ENCODE results near the gene ITPKB.
"Not testable (repeated sequence)": the region's sequence is repeated elsewhere in the genome, so short reads cannot be mapped to it uniquely, and the experiment has no call there.

Gene ITPKB

DNA sequence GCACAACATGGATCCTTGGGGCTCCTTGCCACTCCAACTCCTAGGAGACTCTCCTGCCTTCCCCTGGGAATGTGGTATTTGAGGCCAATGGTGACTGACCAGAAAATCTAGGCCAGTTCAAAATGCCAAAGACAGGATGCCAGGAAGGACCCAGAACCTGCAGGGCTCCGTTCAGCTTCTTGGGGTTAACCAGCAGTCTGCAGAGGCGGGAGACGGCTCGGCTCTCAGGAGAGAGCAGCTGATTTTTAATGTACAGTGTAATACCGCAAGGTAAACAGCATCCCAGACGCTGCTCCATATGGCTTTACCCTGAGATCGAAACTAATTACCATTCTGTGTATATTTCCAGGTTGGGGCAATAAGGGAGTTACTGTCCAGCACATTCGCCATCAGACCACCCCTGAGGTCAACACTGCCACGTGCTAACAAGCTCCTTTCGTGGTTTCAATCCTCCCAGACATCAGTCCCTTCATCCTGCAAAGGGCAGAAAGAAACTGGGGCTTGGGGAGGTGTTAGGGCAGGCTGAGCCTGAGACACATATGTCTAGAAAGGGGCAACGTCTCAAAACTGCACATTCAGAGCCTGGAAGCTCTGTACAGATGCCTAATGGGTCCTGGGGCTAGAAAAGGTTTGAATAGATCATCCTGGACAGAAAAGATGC is 16.7 kb downstream of the ITPKB start:
- Histone ChIP-seq H3K36me3 (replicated peaks in 1 of 2; ENCODE audit: control insufficient read depth in 2 of 2, insufficient read depth in 2 of 2, low read length in 2 of 2) (no peaks in the 10 kb centered on the region), H3K4me1 (ENCODE audit: control insufficient read depth in 2 of 2, insufficient read depth in 1 of 2, low read depth in 1 of 2, low read length in 2 of 2) (peaks cover 35 to 39% of the 10 kb centered on the region in 2 donors), H3K18ac (ENCODE audit: low read length) (no peak overlapping the region), H4K91ac (ENCODE audit: low read depth, low read length, poor library complexity) (no peak overlapping the region), H3K27me3 (ENCODE audit: control insufficient read depth in 3 of 3, insufficient read depth in 3 of 3, low read depth in 1 of 3, low read length in 3 of 3) (no peaks in the 10 kb centered on the region), H2BK5ac (ENCODE audit: low read length) (peak overlapping the region; percentile 4), H3K4ac (ENCODE audit: low read length) (no peak overlapping the region), H4K8ac (ENCODE audit: low read depth, low read length) (no peak overlapping the region), H2AFZ (ENCODE audit: low read length) (no peak overlapping the region), H2AK5ac (ENCODE audit: low read depth, low read length) (peak overlapping the region; percentile 1), H3K4me2 (ENCODE audit: insufficient read depth, low read length, poor library complexity, severe bottlenecking) (no peak overlapping the region), H2BK15ac (ENCODE audit: low read length) (no peak overlapping the region), H3K9ac (ENCODE audit: low read depth, low read length, poor library complexity) (no peak overlapping the region), H3K27ac (replicated peaks; ENCODE audit: low read length) (no peak overlapping the region), H3K79me1 (ENCODE audit: low read depth, low read length) (no peaks in the 10 kb centered on the region), H3K23ac (ENCODE audit: low read depth, low read length, poor library complexity) (no peak overlapping the region), H3K4me3 (ENCODE audit: low read length in 2 of 2) (no peak overlapping the region), H3K9me3 (replicated peaks in 1 of 2; ENCODE audit: control insufficient read depth in 2 of 2, insufficient read depth in 1 of 2, low read depth in 1 of 2, low read length in 2 of 2) (no peaks in the 10 kb centered on the region), H3K14ac (ENCODE audit: low read length) (no peak overlapping the region), H2BK120ac (ENCODE audit: low read depth, low read length) (no peak overlapping the region), H2BK12ac (ENCODE audit: low read length) (no peak overlapping the region)
- no CpG with 5 or more reads among the region's 11 CpGs for WGBS, 2 donors (ENCODE audit: extremely low coverage in 2 of 2, insufficient read length in 2 of 2, insufficient replicate concordance in 1 of 2)
- no peak for DNase-seq (ENCODE audit: low spot score)

DNA sequence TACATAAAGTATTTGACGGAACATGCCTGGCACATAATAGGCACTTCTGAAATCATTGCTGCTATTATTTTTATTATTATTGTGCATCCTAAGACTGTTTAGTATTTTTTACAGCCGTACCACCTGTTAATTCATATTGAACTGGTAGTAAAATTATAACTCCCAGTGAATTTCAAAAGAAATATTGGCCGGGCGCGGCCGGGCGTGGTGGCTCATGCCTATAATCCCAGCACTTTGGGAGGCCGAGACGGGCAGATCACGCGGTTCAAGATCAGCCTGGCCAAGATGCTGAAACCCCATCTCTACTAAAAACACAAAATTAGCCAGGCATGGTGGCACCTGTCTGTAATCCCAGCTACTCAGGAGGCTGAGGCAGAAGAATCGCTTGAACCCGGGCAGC is 18.5 kb downstream of the ITPKB start:
- not testable (repeated sequence) for H2BK120ac ChIP-seq (ENCODE audit: low read depth, low read length); H3K4ac ChIP-seq (ENCODE audit: low read length); H2AFZ ChIP-seq (ENCODE audit: low read length); H3K36me3 ChIP-seq (replicated peaks in 1 of 2; ENCODE audit: control insufficient read depth in 2 of 2, insufficient read depth in 2 of 2, low read length in 2 of 2); H2AK5ac ChIP-seq (ENCODE audit: low read depth, low read length); H3K18ac ChIP-seq (ENCODE audit: low read length); H2BK5ac ChIP-seq (ENCODE audit: low read length); DNase-seq (ENCODE audit: low spot score); H3K4me3 ChIP-seq (ENCODE audit: low read length in 2 of 2); H3K4me2 ChIP-seq (ENCODE audit: insufficient read depth, low read length, poor library complexity, severe bottlenecking); H2BK12ac ChIP-seq (ENCODE audit: low read length); H3K27ac ChIP-seq (replicated peaks; ENCODE audit: low read length); H4K8ac ChIP-seq (ENCODE audit: low read depth, low read length); H3K9me3 ChIP-seq (replicated peaks in 1 of 2; ENCODE audit: control insufficient read depth in 2 of 2, insufficient read depth in 1 of 2, low read depth in 1 of 2, low read length in 2 of 2); H3K79me1 ChIP-seq (ENCODE audit: low read depth, low read length); H3K23ac ChIP-seq (ENCODE audit: low read depth, low read length, poor library complexity); H3K27me3 ChIP-seq (ENCODE audit: control insufficient read depth in 3 of 3, insufficient read depth in 3 of 3, low read depth in 1 of 3, low read length in 3 of 3); H3K9ac ChIP-seq (ENCODE audit: low read depth, low read length, poor library complexity); H2BK15ac ChIP-seq (ENCODE audit: low read length); H4K91ac ChIP-seq (ENCODE audit: low read depth, low read length, poor library complexity); H3K14ac ChIP-seq (ENCODE audit: low read length)
- peaks cover 30 to 36% of the 10 kb centered on the region in 2 donors for H3K4me1 ChIP-seq (ENCODE audit: control insufficient read depth in 2 of 2, insufficient read depth in 1 of 2, low read depth in 1 of 2, low read length in 2 of 2)
- WGBS, 2 donors (ENCODE audit: extremely low coverage in 2 of 2, insufficient read length in 2 of 2, insufficient replicate concordance in 1 of 2) = no CpG with 5 or more reads among the region's 13 CpGs

DNA sequence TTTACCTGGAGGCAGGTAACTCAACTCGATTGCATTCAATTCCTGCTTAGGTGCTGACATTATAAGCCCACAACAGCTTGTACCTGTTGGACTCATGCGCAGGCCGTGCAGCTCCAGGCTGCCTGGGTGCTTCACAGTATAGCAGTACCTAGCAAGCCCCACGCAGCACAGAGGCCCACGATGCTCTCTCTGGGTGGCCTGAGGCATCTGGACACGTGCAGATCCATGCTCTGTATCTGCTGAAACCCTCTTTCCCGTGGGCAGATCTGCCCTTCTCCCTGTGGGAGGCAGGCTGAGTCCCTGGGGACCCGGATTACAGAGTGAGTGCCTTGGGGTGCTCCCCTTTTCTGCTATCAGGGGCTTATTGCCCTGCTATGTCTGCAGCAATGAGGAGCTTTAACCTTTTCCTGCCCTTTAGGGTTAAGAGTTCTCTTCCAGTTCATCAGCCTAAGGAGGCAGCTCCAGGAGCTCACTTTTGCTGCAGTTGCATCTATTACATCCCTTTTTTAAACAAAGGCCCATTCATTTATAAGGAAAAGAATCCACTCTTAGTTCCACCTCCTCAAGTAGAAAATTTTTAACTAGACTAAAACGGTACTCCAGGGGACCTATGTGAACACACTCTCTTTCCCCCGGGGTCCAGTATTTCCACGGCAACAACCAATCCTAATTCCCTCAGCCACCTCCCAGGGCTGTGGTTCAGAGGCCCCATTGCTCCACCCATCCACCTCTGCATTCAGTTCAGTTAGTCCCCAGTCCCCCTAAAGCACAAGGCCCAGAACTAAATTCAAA is 19.3 kb downstream of the ITPKB start:
- H4K91ac ChIP-seq (ENCODE audit: low read depth, low read length, poor library complexity) = no peak overlapping the region
- H2BK5ac ChIP-seq (ENCODE audit: low read length) = no peak overlapping the region
- H3K27me3 ChIP-seq (ENCODE audit: control insufficient read depth in 3 of 3, insufficient read depth in 3 of 3, low read depth in 1 of 3, low read length in 3 of 3) = no peaks in the 10 kb centered on the region
- H3K18ac ChIP-seq (ENCODE audit: low read length) = peak overlapping the region; percentile 44
- H2AK5ac ChIP-seq (ENCODE audit: low read depth, low read length) = peak overlapping the region; percentile 2
- H2BK15ac ChIP-seq (ENCODE audit: low read length) = peak overlapping the region; percentile 11
- H4K8ac ChIP-seq (ENCODE audit: low read depth, low read length) = no peak overlapping the region
- no peak overlapping the region for H2AFZ ChIP-seq (ENCODE audit: low read length)
- H3K27ac ChIP-seq (replicated peaks; ENCODE audit: low read length) = no peak overlapping the region
- no peak overlapping the region for H2BK12ac ChIP-seq (ENCODE audit: low read length)
- DNase-seq (ENCODE audit: low spot score) = no peak
- H3K4me1 ChIP-seq (ENCODE audit: control insufficient read depth in 2 of 2, insufficient read depth in 1 of 2, low read depth in 1 of 2, low read length in 2 of 2) = peaks cover 27 to 31% of the 10 kb centered on the region in 2 donors
- WGBS, 2 donors (ENCODE audit: extremely low coverage in 2 of 2, insufficient read length in 2 of 2, insufficient replicate concordance in 1 of 2) = no CpG with 5 or more reads among the region's 11 CpGs
- no peak overlapping the region for H3K23ac ChIP-seq (ENCODE audit: low read depth, low read length, poor library complexity)
- no peaks in the 10 kb centered on the region for H3K36me3 ChIP-seq (replicated peaks in 1 of 2; ENCODE audit: control insufficient read depth in 2 of 2, insufficient read depth in 2 of 2, low read length in 2 of 2)
- H3K4ac ChIP-seq (ENCODE audit: low read length) = no peak overlapping the region
- H3K79me1 ChIP-seq (ENCODE audit: low read depth, low read length) = no peaks in the 10 kb centered on the region
- no peak overlapping the region for H3K9ac ChIP-seq (ENCODE audit: low read depth, low read length, poor library complexity)
- no peaks in the 10 kb centered on the region for H3K9me3 ChIP-seq (replicated peaks in 1 of 2; ENCODE audit: control insufficient read depth in 2 of 2, insufficient read depth in 1 of 2, low read depth in 1 of 2, low read length in 2 of 2)
- no peak overlapping the region for H2BK120ac ChIP-seq (ENCODE audit: low read depth, low read length)
- no peak overlapping the region for H3K14ac ChIP-seq (ENCODE audit: low read length)
- no peak overlapping the region for H3K4me3 ChIP-seq (ENCODE audit: low read length in 2 of 2)
- H3K4me2 ChIP-seq (ENCODE audit: insufficient read depth, low read length, poor library complexity, severe bottlenecking) = no peak overlapping the region

DNA sequence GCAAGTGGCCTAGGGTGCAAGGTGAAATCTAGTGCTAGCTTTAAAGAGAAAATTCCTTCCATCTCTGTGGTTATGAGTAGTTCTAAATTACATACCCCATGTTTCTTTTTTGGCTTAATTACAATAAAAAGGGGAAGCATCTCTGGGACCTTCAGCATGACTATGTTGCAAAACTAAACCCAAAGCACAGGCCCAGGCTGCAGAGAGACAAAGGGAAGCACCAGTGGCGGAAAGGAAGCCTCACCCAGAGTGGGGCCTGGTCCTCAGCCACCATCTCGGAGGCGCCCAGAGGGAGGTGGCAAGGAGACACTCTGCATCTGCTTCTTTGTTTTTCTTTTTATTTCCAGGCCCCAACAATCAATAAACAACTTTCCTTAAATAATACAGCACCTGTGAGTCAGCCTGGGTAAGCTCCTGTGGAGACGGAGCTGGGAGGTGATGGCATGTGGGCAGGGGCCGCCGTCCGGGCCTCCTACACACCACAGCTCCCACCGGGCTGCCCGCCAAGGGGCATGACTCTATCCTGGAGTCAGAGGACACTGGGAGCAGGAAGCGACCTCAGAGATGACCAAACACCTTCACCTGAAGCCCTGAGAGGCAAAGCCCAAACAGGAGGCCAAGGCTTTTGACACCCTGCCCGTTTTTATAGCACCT is 21.7 kb downstream of the ITPKB start:
- H3K4me1 ChIP-seq (ENCODE audit: control insufficient read depth in 2 of 2, insufficient read depth in 1 of 2, low read depth in 1 of 2, low read length in 2 of 2) = peaks cover 10 to 11% of the 10 kb centered on the region in 2 donors
- no peak overlapping the region for H2AFZ ChIP-seq (ENCODE audit: low read length)
- no peak overlapping the region for H3K4ac ChIP-seq (ENCODE audit: low read length)
- no peak overlapping the region for H3K23ac ChIP-seq (ENCODE audit: low read depth, low read length, poor library complexity)
- no CpG with 5 or more reads among the region's 11 CpGs for WGBS, 2 donors (ENCODE audit: extremely low coverage in 2 of 2, insufficient read length in 2 of 2, insufficient replicate concordance in 1 of 2)
- H3K9ac ChIP-seq (ENCODE audit: low read depth, low read length, poor library complexity) = no peak overlapping the region
- no peak overlapping the region for H4K8ac ChIP-seq (ENCODE audit: low read depth, low read length)
- no peak overlapping the region for H3K18ac ChIP-seq (ENCODE audit: low read length)
- H3K9me3 ChIP-seq (replicated peaks in 1 of 2; ENCODE audit: control insufficient read depth in 2 of 2, insufficient read depth in 1 of 2, low read depth in 1 of 2, low read length in 2 of 2) = peaks cover 3 to 10% of the 10 kb centered on the region in 2 donors
- H2BK12ac ChIP-seq (ENCODE audit: low read length) = no peak overlapping the region
- no peak overlapping the region for H2BK5ac ChIP-seq (ENCODE audit: low read length)
- no peak overlapping the region for H2BK120ac ChIP-seq (ENCODE audit: low read depth, low read length)
- no peak overlapping the region for H4K91ac ChIP-seq (ENCODE audit: low read depth, low read length, poor library complexity)
- no peak overlapping the region for H2AK5ac ChIP-seq (ENCODE audit: low read depth, low read length)
- no peak overlapping the region for H3K4me2 ChIP-seq (ENCODE audit: insufficient read depth, low read length, poor library complexity, severe bottlenecking)
- no peak overlapping the region for H3K27ac ChIP-seq (replicated peaks; ENCODE audit: low read length)
- no peaks in the 10 kb centered on the region for H3K27me3 ChIP-seq (ENCODE audit: control insufficient read depth in 3 of 3, insufficient read depth in 3 of 3, low read depth in 1 of 3, low read length in 3 of 3)
- H3K4me3 ChIP-seq (ENCODE audit: low read length in 2 of 2) = no peak overlapping the region
- H3K79me1 ChIP-seq (ENCODE audit: low read depth, low read length) = no peaks in the 10 kb centered on the region
- no peak for DNase-seq (ENCODE audit: low spot score)
- H3K36me3 ChIP-seq (replicated peaks in 1 of 2; ENCODE audit: control insufficient read depth in 2 of 2, insufficient read depth in 2 of 2, low read length in 2 of 2) = no peaks in the 10 kb centered on the region
- H3K14ac ChIP-seq (ENCODE audit: low read length) = no peak overlapping the region
- no peak overlapping the region for H2BK15ac ChIP-seq (ENCODE audit: low read length)
